Mammary epithelial cell (primary cell): Measurements from ENCODE around the gene MAP4.

Experiments
- EZH2 ChIP-seq: IDR thresholded peaks from 2 replicates; pipeline ENCODE4 v1.6.1; 2012; ENCODE audit warnings: low read length, inconsistent platforms, borderline replicate concordance
- TF ChIP-seq, protein P1 (sequence below), 2 donors: IDR thresholded peaks in 1 of 2; conservative IDR thresholded peaks in 1 of 2; 2 replicates each; pipeline ENCODE4 v1.5.1; 2011 to 2012; ENCODE audit warnings: inconsistent platforms in 2 of 2, low read length in 2 of 2, mild to moderate bottlenecking in 2 of 2, control low read depth in 1 of 2, low read depth in 1 of 2; ENCODE audit not compliant: insufficient read depth in 1 of 2; ENCODE audit errors: extremely low read depth in 1 of 2

DNA sequence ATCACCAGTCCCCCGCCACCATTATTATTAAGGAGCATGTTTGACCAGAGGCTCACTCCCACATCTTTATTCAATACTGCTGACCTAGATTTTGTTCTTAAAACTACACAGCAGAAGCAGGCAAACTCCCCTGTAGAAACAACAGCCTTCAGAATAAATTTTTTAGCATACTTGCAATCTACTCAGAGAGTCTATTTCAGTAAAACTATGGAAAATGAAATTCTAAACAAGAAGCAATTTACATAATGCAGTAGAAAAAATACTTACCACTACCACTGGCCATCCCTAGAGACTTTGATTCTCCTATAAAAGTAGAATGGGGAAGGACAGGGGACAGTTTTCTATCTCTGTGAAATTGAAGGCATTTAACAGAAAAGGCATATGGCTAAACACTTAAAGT, 76.0 kb downstream of the MAP4 start:
- TF ChIP-seq, protein P1, sequence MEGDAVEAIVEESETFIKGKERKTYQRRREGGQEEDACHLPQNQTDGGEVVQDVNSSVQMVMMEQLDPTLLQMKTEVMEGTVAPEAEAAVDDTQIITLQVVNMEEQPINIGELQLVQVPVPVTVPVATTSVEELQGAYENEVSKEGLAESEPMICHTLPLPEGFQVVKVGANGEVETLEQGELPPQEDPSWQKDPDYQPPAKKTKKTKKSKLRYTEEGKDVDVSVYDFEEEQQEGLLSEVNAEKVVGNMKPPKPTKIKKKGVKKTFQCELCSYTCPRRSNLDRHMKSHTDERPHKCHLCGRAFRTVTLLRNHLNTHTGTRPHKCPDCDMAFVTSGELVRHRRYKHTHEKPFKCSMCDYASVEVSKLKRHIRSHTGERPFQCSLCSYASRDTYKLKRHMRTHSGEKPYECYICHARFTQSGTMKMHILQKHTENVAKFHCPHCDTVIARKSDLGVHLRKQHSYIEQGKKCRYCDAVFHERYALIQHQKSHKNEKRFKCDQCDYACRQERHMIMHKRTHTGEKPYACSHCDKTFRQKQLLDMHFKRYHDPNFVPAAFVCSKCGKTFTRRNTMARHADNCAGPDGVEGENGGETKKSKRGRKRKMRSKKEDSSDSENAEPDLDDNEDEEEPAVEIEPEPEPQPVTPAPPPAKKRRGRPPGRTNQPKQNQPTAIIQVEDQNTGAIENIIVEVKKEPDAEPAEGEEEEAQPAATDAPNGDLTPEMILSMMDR (conservative IDR thresholded peaks at IDR 0.05 in 1 of 2, IDR thresholded peaks at IDR 0.05 in 1 of 2; ENCODE audit: extremely low read depth in 1 of 2, insufficient read depth in 1 of 2, low read depth in 1 of 2, low read length in 2 of 2): no peak
- no peak for TF ChIP-seq EZH2
